ENCODE measurements around the gene EPHB1.

The EPHB1 gene

GRCh38 chr3:134991003-134991402 is 195.9 kb downstream of the EPHB1 start:
- TF ChIP-seq PATZ1 (CRISPR knock-in tag; IDR thresholded peaks at IDR 0.05; ENCODE audit: borderline replicate concordance): no peak
- no peak for TF ChIP-seq ZNF565 (CRISPR knock-in tag; conservative IDR thresholded peaks at IDR 0.05; ENCODE audit: low read depth)
- no peak for TF ChIP-seq POU6F1 (CRISPR knock-in tag; IDR thresholded peaks at IDR 0.05; ENCODE audit: borderline replicate concordance, low read depth)
- no peak for TF ChIP-seq ZFP3 (CRISPR knock-in tag; IDR thresholded peaks at IDR 0.05)
- no peak for TF ChIP-seq CSDC2 (CRISPR knock-in tag; IDR thresholded peaks at IDR 0.05)
- no peak for TF ChIP-seq SNAI2 (CRISPR knock-in tag; IDR thresholded peaks at IDR 0.05)
- no peak for TF ChIP-seq ZC3H10 (CRISPR knock-in tag; IDR thresholded peaks at IDR 0.05)
- TF ChIP-seq CREB5 (CRISPR knock-in tag; IDR thresholded peaks at IDR 0.05; ENCODE audit: low read depth): no peak
- TF ChIP-seq ZFP30 (CRISPR knock-in tag; IDR thresholded peaks at IDR 0.05): no peak
- no peak for TF ChIP-seq TOX (CRISPR knock-in tag; IDR thresholded peaks at IDR 0.05; ENCODE audit: borderline replicate concordance)
- no peak for TF ChIP-seq GLIS3 (CRISPR knock-in tag; IDR thresholded peaks at IDR 0.05)
- no peak for TF ChIP-seq CSRNP3 (CRISPR knock-in tag; IDR thresholded peaks at IDR 0.05)
- no peak for TF ChIP-seq RARB (CRISPR knock-in tag; IDR thresholded peaks at IDR 0.05)
- ATAC-seq: no peak

- no peak for ATAC-seq
- TF ChIP-seq OSR1 (CRISPR knock-in tag; IDR thresholded peaks at IDR 0.05) (no peak), ZFP3 (CRISPR knock-in tag; IDR thresholded peaks at IDR 0.05) (no peak), CSRNP3 (CRISPR knock-in tag; IDR thresholded peaks at IDR 0.05) (no peak), CSDC2 (CRISPR knock-in tag; IDR thresholded peaks at IDR 0.05) (no peak), ZNF8 (CRISPR knock-in tag; IDR thresholded peaks at IDR 0.05) (no peak), TCF4 (CRISPR knock-in tag; IDR thresholded peaks at IDR 0.05; ENCODE audit: borderline replicate concordance) (no peak)
Observed at GRCh38 chr3:134991472-134992010, 196.5 kb downstream of the EPHB1 start.

GRCh38 chr3:134992180-134992579 is 197.1 kb downstream of the EPHB1 start:
- ATAC-seq: no peak
- TF ChIP-seq TOX (CRISPR knock-in tag; IDR thresholded peaks at IDR 0.05; ENCODE audit: borderline replicate concordance) (no peak), TSHZ2 (CRISPR knock-in tag; IDR thresholded peaks at IDR 0.05) (no peak), TCF4 (CRISPR knock-in tag; IDR thresholded peaks at IDR 0.05; ENCODE audit: borderline replicate concordance) (no peak), ZNF565 (CRISPR knock-in tag; conservative IDR thresholded peaks at IDR 0.05; ENCODE audit: low read depth) (no peak), SNAI2 (CRISPR knock-in tag; IDR thresholded peaks at IDR 0.05) (no peak), ZFP3 (CRISPR knock-in tag; IDR thresholded peaks at IDR 0.05) (no peak), ZNF8 (CRISPR knock-in tag; IDR thresholded peaks at IDR 0.05) (no peak)

Data from SK-N-SH treated with all-trans-retinoic acid at 6 μM for 48 hours (cell line).